ENCODE measurements around the gene ORAI1. TPM values are rescaled to one million over a fixed set of nuclear protein-coding genes. Genes with fewer than 3 reads are reported as not detected.
A peak's percentile ranks its signal among the peaks of the same experiment; 100 is the strongest.
"Not testable (repeated sequence)": the region's sequence is repeated elsewhere in the genome, so short reads cannot be mapped to it uniquely, and the experiment has no call there.

Gene ORAI1
- total RNA-seq, 1 donor from 2014 or later: 35.3 TPM

DNA sequence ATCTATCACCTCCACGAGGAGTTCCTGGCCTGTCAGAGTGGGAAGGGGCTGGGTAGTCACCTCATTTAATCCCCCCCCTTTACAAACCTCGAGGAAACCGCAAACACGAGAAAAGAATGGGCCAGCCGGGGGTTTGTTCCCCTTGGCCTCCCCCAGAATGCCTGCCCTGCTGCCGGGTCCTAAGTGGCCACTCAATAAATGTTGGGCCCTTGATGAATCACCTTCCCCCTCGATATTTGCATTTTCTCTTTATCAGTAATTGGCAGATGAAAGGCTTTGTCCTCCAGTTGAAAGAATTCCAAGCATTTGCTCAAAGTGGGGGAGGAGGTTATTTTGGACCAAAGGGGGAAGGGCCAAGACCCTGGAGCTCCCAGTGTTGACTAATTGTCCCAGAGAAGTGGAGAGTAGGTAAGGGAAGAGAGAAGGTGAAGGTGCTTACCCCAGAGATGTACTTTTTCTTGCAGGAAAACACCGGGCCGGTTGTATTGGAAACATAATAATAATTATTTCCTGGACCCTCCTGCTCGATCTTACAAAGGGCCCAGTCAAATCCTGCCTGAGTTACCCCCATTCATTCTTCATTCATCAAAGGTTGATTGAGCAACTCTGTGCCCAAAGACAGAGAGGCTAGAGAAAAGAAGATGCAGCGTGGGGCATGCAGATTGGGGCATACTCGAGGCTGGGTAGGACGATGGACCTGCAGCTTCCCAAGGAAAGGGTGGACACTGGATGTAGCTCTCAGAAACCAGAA lies 43.6 kb upstream of the ORAI1 start:
- Mint-ChIP-seq H3K4me3 (ENCODE audit: unreplicated experiment) (peak overlapping the region; percentile 37), H3K36me3 (ENCODE audit: low read depth, unreplicated experiment) (peaks cover 4% of the 10 kb centered on the region), H3K27me3 (ENCODE audit: unreplicated experiment) (peaks cover 9% of the 10 kb centered on the region), H3K9me3 (ENCODE audit: unreplicated experiment) (no peaks in the 10 kb centered on the region), H3K4me1 (ENCODE audit: unreplicated experiment) (peaks cover 24% of the 10 kb centered on the region), H3K27ac (ENCODE audit: unreplicated experiment) (peak overlapping the region; percentile 84)
- TF ChIP-seq, protein P1, sequence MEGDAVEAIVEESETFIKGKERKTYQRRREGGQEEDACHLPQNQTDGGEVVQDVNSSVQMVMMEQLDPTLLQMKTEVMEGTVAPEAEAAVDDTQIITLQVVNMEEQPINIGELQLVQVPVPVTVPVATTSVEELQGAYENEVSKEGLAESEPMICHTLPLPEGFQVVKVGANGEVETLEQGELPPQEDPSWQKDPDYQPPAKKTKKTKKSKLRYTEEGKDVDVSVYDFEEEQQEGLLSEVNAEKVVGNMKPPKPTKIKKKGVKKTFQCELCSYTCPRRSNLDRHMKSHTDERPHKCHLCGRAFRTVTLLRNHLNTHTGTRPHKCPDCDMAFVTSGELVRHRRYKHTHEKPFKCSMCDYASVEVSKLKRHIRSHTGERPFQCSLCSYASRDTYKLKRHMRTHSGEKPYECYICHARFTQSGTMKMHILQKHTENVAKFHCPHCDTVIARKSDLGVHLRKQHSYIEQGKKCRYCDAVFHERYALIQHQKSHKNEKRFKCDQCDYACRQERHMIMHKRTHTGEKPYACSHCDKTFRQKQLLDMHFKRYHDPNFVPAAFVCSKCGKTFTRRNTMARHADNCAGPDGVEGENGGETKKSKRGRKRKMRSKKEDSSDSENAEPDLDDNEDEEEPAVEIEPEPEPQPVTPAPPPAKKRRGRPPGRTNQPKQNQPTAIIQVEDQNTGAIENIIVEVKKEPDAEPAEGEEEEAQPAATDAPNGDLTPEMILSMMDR (IDR thresholded peaks at IDR 0.05; ENCODE audit: unreplicated experiment): no peak
- no peak for DNase-seq (ENCODE audit: low spot score)

DNA sequence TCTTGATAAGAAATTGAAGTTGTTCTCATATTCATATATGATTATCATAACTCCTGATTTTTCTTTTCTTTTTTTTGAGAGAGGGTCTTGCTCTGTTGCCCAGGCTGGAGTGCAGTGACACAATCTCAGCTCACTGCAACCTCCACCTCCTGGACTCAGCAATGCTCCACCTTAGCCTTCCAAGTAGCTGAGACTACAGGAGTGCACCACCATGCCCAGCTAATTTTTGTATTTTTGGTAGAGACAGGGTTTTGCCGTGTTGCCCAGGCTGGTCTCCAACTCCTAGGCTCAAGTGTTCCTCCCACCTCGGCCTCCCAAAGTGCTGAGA lies 43.0 kb upstream of the ORAI1 start:
- not testable (repeated sequence) for H3K27ac Mint-ChIP-seq (ENCODE audit: unreplicated experiment); H3K4me3 Mint-ChIP-seq (ENCODE audit: unreplicated experiment); H3K9me3 Mint-ChIP-seq (ENCODE audit: unreplicated experiment); DNase-seq (ENCODE audit: low spot score); H3K27me3 Mint-ChIP-seq (ENCODE audit: unreplicated experiment); H3K36me3 Mint-ChIP-seq (ENCODE audit: low read depth, unreplicated experiment)
- peaks cover 24% of the 10 kb centered on the region for H3K4me1 Mint-ChIP-seq (ENCODE audit: unreplicated experiment)

DNA sequence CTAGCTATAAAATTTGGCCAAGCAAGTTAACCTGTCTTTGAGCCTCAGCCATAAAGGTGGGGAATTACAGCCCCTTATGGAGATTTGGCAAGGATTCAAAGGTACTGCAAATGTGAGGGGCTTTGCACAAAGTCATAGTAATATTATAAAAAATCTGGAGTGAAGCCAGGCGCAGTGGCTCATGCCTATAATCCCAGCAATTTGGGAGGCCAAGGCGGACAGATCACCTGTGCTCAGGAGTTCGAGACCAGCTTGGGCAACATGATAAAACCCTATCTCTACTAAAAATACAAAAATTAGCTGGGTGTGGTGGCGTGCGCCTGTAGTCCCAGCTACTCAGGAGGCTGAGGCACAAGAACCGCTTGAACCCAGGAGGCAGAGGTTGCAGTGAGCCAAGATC lies 41.4 kb upstream of the ORAI1 start:
- not testable (repeated sequence) for DNase-seq (ENCODE audit: low spot score); H3K36me3 Mint-ChIP-seq (ENCODE audit: low read depth, unreplicated experiment); H3K27ac Mint-ChIP-seq (ENCODE audit: unreplicated experiment); H3K9me3 Mint-ChIP-seq (ENCODE audit: unreplicated experiment); H3K27me3 Mint-ChIP-seq (ENCODE audit: unreplicated experiment); H3K4me3 Mint-ChIP-seq (ENCODE audit: unreplicated experiment)
- H3K4me1 Mint-ChIP-seq (ENCODE audit: unreplicated experiment): peaks cover 22% of the 10 kb centered on the region

DNA sequence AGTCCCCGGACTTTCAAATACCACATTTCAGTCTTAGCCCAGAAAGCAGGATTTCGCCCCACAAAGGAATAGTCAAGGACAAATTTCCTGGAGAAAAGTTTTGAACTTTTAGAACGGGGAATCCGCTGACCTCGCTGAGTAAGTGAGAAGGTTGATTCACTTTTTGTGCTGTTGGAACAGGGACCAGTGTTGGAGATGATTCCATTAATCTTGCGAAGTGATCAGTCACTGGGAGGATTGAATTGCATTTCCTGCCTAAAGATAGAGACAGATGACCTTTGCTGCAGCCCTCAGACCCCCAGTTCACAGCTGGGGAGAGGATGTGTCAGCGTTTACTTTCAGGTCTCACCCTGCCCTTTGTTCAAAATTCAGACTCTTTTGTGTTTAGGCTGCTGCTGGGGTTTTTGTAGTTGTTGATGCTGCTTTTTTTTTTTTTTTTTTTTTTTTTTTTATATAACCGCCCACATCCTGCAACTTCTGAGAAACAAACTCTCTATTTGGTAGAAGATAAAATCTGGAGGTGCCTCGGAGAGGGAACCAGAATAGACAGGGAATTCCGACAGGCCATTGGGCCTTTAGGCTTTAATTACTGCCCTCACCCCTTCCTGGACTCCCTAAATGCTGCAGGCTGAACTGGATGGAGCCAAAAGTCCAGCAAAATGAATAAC lies 35.7 kb upstream of the ORAI1 start:
- Mint-ChIP-seq H3K27ac (ENCODE audit: unreplicated experiment) (peak overlapping the region; percentile 98), H3K4me3 (ENCODE audit: unreplicated experiment) (no peak overlapping the region), H3K9me3 (ENCODE audit: unreplicated experiment) (no peaks in the 10 kb centered on the region), H3K4me1 (ENCODE audit: unreplicated experiment) (peaks cover 10% of the 10 kb centered on the region), H3K36me3 (ENCODE audit: low read depth, unreplicated experiment) (no peaks in the 10 kb centered on the region), H3K27me3 (ENCODE audit: unreplicated experiment) (no peaks in the 10 kb centered on the region)
- no peak for DNase-seq (ENCODE audit: low spot score)
- TF ChIP-seq, protein P1 (IDR thresholded peaks at IDR 0.05; ENCODE audit: unreplicated experiment): no peak

DNA sequence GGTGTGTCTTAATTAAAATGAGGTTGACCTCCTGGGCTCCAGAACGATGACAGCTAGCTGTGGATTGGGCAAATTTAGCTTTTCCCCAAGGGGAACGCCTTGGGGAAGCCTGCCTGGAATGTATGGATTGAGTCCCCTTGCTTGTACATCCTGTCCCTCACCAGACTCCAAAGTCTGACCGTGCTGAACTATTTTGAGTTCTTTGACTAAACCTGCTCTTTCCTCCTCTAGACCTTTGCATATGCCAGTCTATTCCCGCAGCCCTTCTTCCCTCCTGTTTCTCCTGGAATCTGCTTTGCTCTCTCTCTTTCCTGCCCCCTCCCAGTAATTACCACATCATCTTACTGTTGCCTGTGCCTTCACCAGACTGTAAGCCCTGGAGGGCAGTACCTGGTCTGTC lies 34.0 kb upstream of the ORAI1 start:
- peaks cover 10% of the 10 kb centered on the region for H3K4me1 Mint-ChIP-seq (ENCODE audit: unreplicated experiment)
- no peaks in the 10 kb centered on the region for H3K9me3 Mint-ChIP-seq (ENCODE audit: unreplicated experiment)
- H3K4me3 Mint-ChIP-seq (ENCODE audit: unreplicated experiment): no peak overlapping the region
- DNase-seq (ENCODE audit: low spot score): no peak
- H3K27me3 Mint-ChIP-seq (ENCODE audit: unreplicated experiment): no peaks in the 10 kb centered on the region
- peak overlapping the region; percentile 64 for H3K27ac Mint-ChIP-seq (ENCODE audit: unreplicated experiment)
- H3K36me3 Mint-ChIP-seq (ENCODE audit: low read depth, unreplicated experiment): no peaks in the 10 kb centered on the region
- TF ChIP-seq, protein P1 (IDR thresholded peaks at IDR 0.05; ENCODE audit: unreplicated experiment): no peak

DNA sequence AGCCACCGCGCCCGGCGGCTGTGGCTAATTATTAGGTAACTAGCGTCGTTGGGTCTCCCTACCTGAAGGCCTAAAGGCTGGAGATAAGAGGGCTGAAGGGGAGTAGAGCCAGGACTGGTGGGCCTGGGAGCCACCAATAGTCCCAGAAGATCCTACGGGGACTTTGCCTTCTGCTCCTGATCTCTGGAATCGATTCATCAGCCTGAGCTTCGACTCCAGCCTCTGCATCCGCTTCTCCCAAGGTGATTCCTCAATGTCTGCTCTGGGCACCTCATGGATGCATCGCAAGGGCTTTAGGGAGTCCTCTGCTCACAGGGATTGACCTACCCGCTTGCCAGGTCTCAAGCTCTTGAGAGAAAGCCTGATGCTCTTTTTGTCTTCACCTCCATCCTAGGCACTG lies 30.8 kb upstream of the ORAI1 start:
- TF ChIP-seq, protein P1 (IDR thresholded peaks at IDR 0.05; ENCODE audit: unreplicated experiment): no peak
- Mint-ChIP-seq H3K9me3 (ENCODE audit: unreplicated experiment) (no peaks in the 10 kb centered on the region), H3K27ac (ENCODE audit: unreplicated experiment) (no peak overlapping the region), H3K4me3 (ENCODE audit: unreplicated experiment) (no peak overlapping the region), H3K36me3 (ENCODE audit: low read depth, unreplicated experiment) (no peaks in the 10 kb centered on the region), H3K27me3 (ENCODE audit: unreplicated experiment) (no peaks in the 10 kb centered on the region), H3K4me1 (ENCODE audit: unreplicated experiment) (peaks cover 6% of the 10 kb centered on the region)
- no peak for DNase-seq (ENCODE audit: low spot score)

Measured in endothelial cell (in vitro differentiated cells).